H9 (cell line): ENCODE measurements around the gene SRXN1. TPM values are rescaled to one million over a fixed set of nuclear protein-coding genes. Genes with fewer than 3 reads are reported as not detected.

Experiments
- DNase-seq: peaks from one replicate; pipeline ENCODE4 v3.0.0-alpha.2; 2017
- H2AFZ ChIP-seq: one replicate; pipeline ENCODE4 v1.6.1; 2013; ENCODE audit warnings: mild to moderate bottlenecking, low read length, control low read depth, moderate library complexity
- H2AK5ac ChIP-seq: 2 replicates; pipeline ENCODE4 v1.6.1; 2013; ENCODE audit warnings: low read length, control low read depth, mixed read lengths; ENCODE audit not compliant: insufficient read length
- H2BK120ac ChIP-seq: one replicate; pipeline ENCODE4 v1.6.1; 2013; ENCODE audit warnings: low read depth, mild to moderate bottlenecking, low read length, control low read depth, inconsistent platforms; ENCODE audit not compliant: poor library complexity, severe bottlenecking
- H2BK12ac ChIP-seq: 2 replicates; pipeline ENCODE4 v1.6.1; 2013; ENCODE audit warnings: low read length, control low read depth, mixed read lengths, low read depth; ENCODE audit not compliant: insufficient read length
- H2BK15ac ChIP-seq: 2 replicates; pipeline ENCODE4 v1.6.1; 2013; ENCODE audit warnings: low read depth, low read length, control low read depth
- H2BK20ac ChIP-seq: one replicate; pipeline ENCODE4 v1.6.1; 2013; ENCODE audit warnings: low read depth, mild to moderate bottlenecking, low read length, control low read depth, inconsistent platforms; ENCODE audit not compliant: poor library complexity, severe bottlenecking
- H2BK5ac ChIP-seq: 2 replicates; pipeline ENCODE4 v1.6.1; 2013; ENCODE audit warnings: low read length, control low read depth, mixed read lengths; ENCODE audit not compliant: insufficient read length
- H3K14ac ChIP-seq: 2 replicates; pipeline ENCODE4 v1.6.1; 2013; ENCODE audit warnings: low read length, control low read depth; ENCODE audit not compliant: insufficient read depth
- H3K18ac ChIP-seq: 2 replicates; pipeline ENCODE4 v1.6.1; 2013; ENCODE audit warnings: low read depth, mild to moderate bottlenecking, mixed read lengths, low read length, control low read depth; ENCODE audit not compliant: insufficient read length
- H3K23ac ChIP-seq: 2 replicates; pipeline ENCODE4 v1.6.1; 2013; ENCODE audit warnings: low read length, control low read depth, mixed read lengths, low read depth; ENCODE audit not compliant: insufficient read length
- H3K23me2 ChIP-seq: 2 replicates; pipeline ENCODE4 v1.6.1; 2013; ENCODE audit warnings: low read depth, mild to moderate bottlenecking, mixed read lengths, low read length, control low read depth; ENCODE audit not compliant: insufficient read length, poor library complexity, severe bottlenecking
- H3K27ac ChIP-seq: 2 replicates; pipeline ENCODE4 v1.5.1; 2013; ENCODE audit warnings: low read length, control low read depth, mixed read lengths, low read depth; ENCODE audit not compliant: insufficient read length
- H3K27me3 ChIP-seq: 2 replicates; pipeline ENCODE4 v1.6.1; 2013; ENCODE audit warnings: low read length, control low read depth, inconsistent platforms; ENCODE audit not compliant: insufficient read depth
- H3K4ac ChIP-seq: 2 replicates; pipeline ENCODE4 v1.6.1; 2013; ENCODE audit warnings: low read depth, mild to moderate bottlenecking, control low read depth, inconsistent platforms, low read length, moderate library complexity
- H3K4me1 ChIP-seq: 2 replicates; pipeline ENCODE4 v1.6.1; 2013; ENCODE audit warnings: low read length, control low read depth, inconsistent platforms; ENCODE audit not compliant: insufficient read depth
- H3K4me2 ChIP-seq: 2 replicates; pipeline ENCODE4 v1.6.1; 2013; ENCODE audit warnings: low read length, control low read depth, mixed read lengths; ENCODE audit not compliant: insufficient read length, insufficient read depth
- H3K56ac ChIP-seq: 2 replicates; pipeline ENCODE4 v1.6.1; 2013; ENCODE audit warnings: low read depth, mild to moderate bottlenecking, mixed read lengths, low read length, control low read depth; ENCODE audit not compliant: insufficient read length
- H3K79me1 ChIP-seq: 2 replicates; pipeline ENCODE4 v1.6.1; 2013; ENCODE audit warnings: low read depth, mild to moderate bottlenecking, moderate library complexity, low read length, control low read depth, inconsistent platforms; ENCODE audit not compliant: insufficient read depth, poor library complexity, severe bottlenecking
- H3K79me2 ChIP-seq: 2 replicates; pipeline ENCODE4 v1.6.1; 2013; ENCODE audit warnings: low read length, control low read depth, inconsistent platforms; ENCODE audit not compliant: insufficient read depth
- H3K9ac ChIP-seq: 2 replicates; pipeline ENCODE4 v1.6.1; 2013; ENCODE audit warnings: low read length, control low read depth, mixed read lengths; ENCODE audit not compliant: insufficient read length; ENCODE audit errors: extremely low read depth
- H3K9me3 ChIP-seq: one replicate; pipeline ENCODE4 v1.6.1; 2013; ENCODE audit warnings: low read depth, low read length, inconsistent platforms; ENCODE audit not compliant: control insufficient read depth
- H3T11ph ChIP-seq: one replicate; pipeline ENCODE4 v1.6.1; 2013; ENCODE audit warnings: mild to moderate bottlenecking, low read length, control low read depth, inconsistent platforms
- H4K20me1 ChIP-seq: one replicate; pipeline ENCODE4 v1.6.1; 2013; ENCODE audit not compliant: control insufficient read depth, insufficient read length, insufficient read depth
- H4K5ac ChIP-seq: 2 replicates; pipeline ENCODE4 v1.6.1; 2013; ENCODE audit warnings: low read depth, mild to moderate bottlenecking, mixed read lengths, low read length, control low read depth; ENCODE audit not compliant: insufficient read length
- H4K8ac ChIP-seq: replicated peaks from 2 replicates; pipeline ENCODE4 v1.6.1; 2013; ENCODE audit warnings: low read length, control low read depth, mixed read lengths, low read depth; ENCODE audit not compliant: insufficient read length
- H4K91ac ChIP-seq: 2 replicates; pipeline ENCODE4 v1.6.1; 2013; ENCODE audit warnings: low read depth, mild to moderate bottlenecking, moderate library complexity, mixed read lengths, low read length, control low read depth; ENCODE audit not compliant: insufficient read length
- H3K27ac Mint-ChIP-seq, 3 experiments: 2 replicates in 2 of 3; 3 replicates in 1 of 3; pipeline ENCODE4 v1.8.0; 2020 to 2021; ENCODE audit warnings: mixed read lengths in 3 of 3, mild to moderate bottlenecking in 1 of 3, moderate library complexity in 1 of 3
- H3K27me3 Mint-ChIP-seq: 2 replicates; pipeline ENCODE4 v1.8.0; 2021; ENCODE audit warnings: low read depth, mild to moderate bottlenecking, moderate library complexity, mixed read lengths
- H3K36me3 Mint-ChIP-seq, 3 experiments: 2 replicates in 2 of 3; 3 replicates in 1 of 3; pipeline ENCODE4 v1.8.0; 2020 to 2021; ENCODE audit warnings: low read depth in 3 of 3, mixed read lengths in 3 of 3; ENCODE audit not compliant: insufficient read depth in 1 of 3
- H3K4me1 Mint-ChIP-seq, 2 experiments: 2 replicates each; pipeline ENCODE4 v1.8.0; 2020; ENCODE audit warnings: mixed read lengths in 2 of 2
- H3K4me3 Mint-ChIP-seq, 2 experiments: 2 replicates in 1 of 2; 3 replicates in 1 of 2; pipeline ENCODE4 v1.8.0; 2020 to 2021; ENCODE audit warnings: mild to moderate bottlenecking in 2 of 2, mixed read lengths in 2 of 2, moderate library complexity in 1 of 2
- H3K9me3 Mint-ChIP-seq, 2 experiments: 2 replicates in 1 of 2; 3 replicates in 1 of 2; pipeline ENCODE4 v1.8.0; 2020; ENCODE audit warnings: mild to moderate bottlenecking in 2 of 2, mixed read lengths in 2 of 2, moderate library complexity in 1 of 2
- WGBS: extraction: QIAGEN DNeasy Blood & Tissue Kit; methylation state at CpG from one replicate; pipeline ENCODE4 v1.1.7; 2013; ENCODE audit warnings: missing lambda C conversion rate, low lambda C conversion rate, mixed read lengths; ENCODE audit not compliant: insufficient read length; ENCODE audit errors: extremely low coverage; 5-methylcytosine and 5-hydroxymethylcytosine counted together
- total RNA-seq: library from RNA; stranded (reverse); gene quantifications from 2 replicates; pipeline ENCODE4 v1.2.1, GENCODE V29; 2021
- TF ChIP-seq, protein P1 (sequence below): fragments of 200-600 bp; sonication (generic); conservative IDR thresholded peaks from 3 replicates; pipeline ENCODE4 v1.8.0; 2021; ENCODE audit warnings: antibody characterized with exemption, mild to moderate bottlenecking

Gene SRXN1
- total RNA-seq, 1 experiment from 2014 or later, result 25.7 TPM

DNA sequence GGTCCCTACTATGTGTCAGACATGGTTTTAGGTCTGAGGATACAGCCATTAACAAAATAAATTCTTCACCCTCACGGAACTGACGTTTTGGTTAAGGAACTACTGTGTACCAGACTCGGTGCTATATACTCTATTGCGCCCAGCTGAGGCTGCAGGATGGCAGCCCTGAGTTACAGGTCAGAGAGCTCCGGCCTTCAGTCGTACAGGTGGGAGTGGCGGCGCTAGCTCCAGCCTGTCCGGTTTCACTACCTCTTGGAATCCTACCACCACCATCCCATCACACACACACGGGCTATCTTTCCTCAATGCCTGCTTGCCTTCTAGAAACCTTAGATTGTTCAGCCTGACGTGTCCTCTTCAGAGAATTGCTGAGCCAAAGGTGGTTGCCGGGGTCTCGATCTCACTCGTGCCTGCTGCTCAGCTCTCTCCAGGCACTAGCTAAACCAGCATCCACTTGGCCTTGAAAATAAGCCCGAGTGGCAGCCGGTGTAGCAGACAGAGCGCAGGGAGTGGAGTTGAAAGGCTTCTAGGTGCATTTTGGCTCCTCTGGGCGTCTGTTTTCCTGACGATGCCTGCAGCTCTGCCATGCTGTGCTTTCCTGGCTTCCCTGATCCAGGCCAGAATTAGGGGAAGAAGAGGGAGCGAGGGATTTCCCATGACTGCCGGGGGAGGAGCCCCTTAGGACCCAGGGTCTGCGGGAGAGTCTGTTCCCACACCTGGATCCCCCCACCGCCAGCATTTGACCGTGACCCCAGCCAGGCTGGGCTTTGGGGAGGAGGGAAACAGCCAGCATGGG, 41.8 kb downstream of the SRXN1 start:
- no peak overlapping the region for H4K8ac ChIP-seq
- H4K20me1 ChIP-seq, result peaks cover 3% of the 10 kb centered on the region
- no peak overlapping the region for H4K5ac ChIP-seq
- H3K18ac ChIP-seq, result no peak overlapping the region
- no peak for DNase-seq
- Mint-ChIP-seq H3K4me3 (peak overlapping the region; percentile 44 to 74; a peak in 4 of 5 replicates), H3K4me1 (peaks cover 7 to 35% of the 10 kb centered on the region in 2 experiments), H3K27me3 (peaks cover 54% of the 10 kb centered on the region), H3K27ac (no peak overlapping the region), H3K9me3 (no peaks in the 10 kb centered on the region), H3K36me3 (0 out of 7 replicates have a peak, but pooled peaks cover 0 to 2% (median 0%) of the 10 kb centered on the region in 3 experiments)
- H3K23ac ChIP-seq, result no peak overlapping the region
- no peak overlapping the region for H3K56ac ChIP-seq
- H3T11ph ChIP-seq, result no peak overlapping the region
- no peak overlapping the region for H2AK5ac ChIP-seq
- H2BK15ac ChIP-seq, result no peak overlapping the region
- no peak overlapping the region for H4K91ac ChIP-seq
- TF ChIP-seq, protein P1, sequence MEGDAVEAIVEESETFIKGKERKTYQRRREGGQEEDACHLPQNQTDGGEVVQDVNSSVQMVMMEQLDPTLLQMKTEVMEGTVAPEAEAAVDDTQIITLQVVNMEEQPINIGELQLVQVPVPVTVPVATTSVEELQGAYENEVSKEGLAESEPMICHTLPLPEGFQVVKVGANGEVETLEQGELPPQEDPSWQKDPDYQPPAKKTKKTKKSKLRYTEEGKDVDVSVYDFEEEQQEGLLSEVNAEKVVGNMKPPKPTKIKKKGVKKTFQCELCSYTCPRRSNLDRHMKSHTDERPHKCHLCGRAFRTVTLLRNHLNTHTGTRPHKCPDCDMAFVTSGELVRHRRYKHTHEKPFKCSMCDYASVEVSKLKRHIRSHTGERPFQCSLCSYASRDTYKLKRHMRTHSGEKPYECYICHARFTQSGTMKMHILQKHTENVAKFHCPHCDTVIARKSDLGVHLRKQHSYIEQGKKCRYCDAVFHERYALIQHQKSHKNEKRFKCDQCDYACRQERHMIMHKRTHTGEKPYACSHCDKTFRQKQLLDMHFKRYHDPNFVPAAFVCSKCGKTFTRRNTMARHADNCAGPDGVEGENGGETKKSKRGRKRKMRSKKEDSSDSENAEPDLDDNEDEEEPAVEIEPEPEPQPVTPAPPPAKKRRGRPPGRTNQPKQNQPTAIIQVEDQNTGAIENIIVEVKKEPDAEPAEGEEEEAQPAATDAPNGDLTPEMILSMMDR, result no peak
- H3K79me2 ChIP-seq, result no peaks in the 10 kb centered on the region
- no peak overlapping the region for H3K27ac ChIP-seq
- H3K27me3 ChIP-seq, result peaks cover 12% of the 10 kb centered on the region; the same call in 1 of the 2 replicates
- no peak overlapping the region for H3K9ac ChIP-seq
- H3K4ac ChIP-seq, result no peak overlapping the region
- no peaks in the 10 kb centered on the region for H3K4me1 ChIP-seq
- H2BK120ac ChIP-seq, result no peak overlapping the region
- H3K14ac ChIP-seq, result no peak overlapping the region; the same call in 1 of the 2 replicates
- no peak overlapping the region for H2BK5ac ChIP-seq
- H3K79me1 ChIP-seq, result no peaks in the 10 kb centered on the region
- H3K23me2 ChIP-seq, result peaks cover 8% of the 10 kb centered on the region
- H3K4me2 ChIP-seq, result no peak overlapping the region
- H2BK12ac ChIP-seq, result no peak overlapping the region
- H3K9me3 ChIP-seq, result no peaks in the 10 kb centered on the region
- H2BK20ac ChIP-seq, result no peak overlapping the region
- no peak overlapping the region for H2AFZ ChIP-seq
- no CpG with 5 or more reads among the region's 24 CpGs for WGBS
